Activated T-cell treated with anti-CD3 and anti-CD28 coated beads, Interleukin-2, amount 50 U/mL, for 72 hours (primary cell): ENCODE results near the gene HINT3. TPM values are rescaled to one million over a fixed set of nuclear protein-coding genes. Genes with fewer than 3 reads are reported as not detected.
"Not testable (repeated sequence)": the region's sequence is repeated elsewhere in the genome, so short reads cannot be mapped to it uniquely, and the experiment has no call there.

Experiments
- ATAC-seq, 2 donors: fragments of 150-1000 bp; cut with Tn5 transposase; replicated peaks in 1 of 2; 2 replicates each; pipeline ENCODE4 v1.10.0; 2021; ENCODE audit warnings: moderate library complexity in 2 of 2, mild to moderate bottlenecking in 1 of 2
- DNase-seq, 2 donors: peaks; one replicate each; pipeline ENCODE4 v3.0.0; 2021 to 2022; ENCODE audit warnings: mixed read lengths in 1 of 2
- H3K27ac Mint-ChIP-seq: one replicate; pipeline ENCODE4 v1.8.0; 2022; ENCODE audit warnings: mild to moderate bottlenecking, moderate library complexity, mixed read lengths
- H3K27me3 Mint-ChIP-seq: one replicate; pipeline ENCODE4 v1.8.0; 2022; ENCODE audit warnings: low read depth, mixed read lengths
- H3K36me3 Mint-ChIP-seq, 2 donors: one replicate each; pipeline ENCODE4 v1.8.0; 2022; ENCODE audit warnings: mixed read lengths in 2 of 2, mild to moderate bottlenecking in 1 of 2; ENCODE audit not compliant: insufficient read depth in 2 of 2
- H3K4me1 Mint-ChIP-seq: one replicate; pipeline ENCODE4 v1.8.0; 2022; ENCODE audit warnings: low read depth, mixed read lengths
- H3K4me3 Mint-ChIP-seq, 2 donors: one replicate each; pipeline ENCODE4 v1.8.0; 2022; ENCODE audit warnings: mild to moderate bottlenecking in 2 of 2, mixed read lengths in 2 of 2, moderate library complexity in 2 of 2
- H3K9me3 Mint-ChIP-seq, 2 donors: one replicate each; pipeline ENCODE4 v1.8.0; 2022; ENCODE audit warnings: mixed read lengths in 2 of 2
- total RNA-seq, 2 donors: library from RNA; stranded (reverse); gene quantifications; one replicate each; pipeline ENCODE4 v1.2.3, GENCODE V29; 2022

The HINT3 gene
- 10 to 100 TPM; 15.2 to 19.3 TPM for total RNA-seq

DNA sequence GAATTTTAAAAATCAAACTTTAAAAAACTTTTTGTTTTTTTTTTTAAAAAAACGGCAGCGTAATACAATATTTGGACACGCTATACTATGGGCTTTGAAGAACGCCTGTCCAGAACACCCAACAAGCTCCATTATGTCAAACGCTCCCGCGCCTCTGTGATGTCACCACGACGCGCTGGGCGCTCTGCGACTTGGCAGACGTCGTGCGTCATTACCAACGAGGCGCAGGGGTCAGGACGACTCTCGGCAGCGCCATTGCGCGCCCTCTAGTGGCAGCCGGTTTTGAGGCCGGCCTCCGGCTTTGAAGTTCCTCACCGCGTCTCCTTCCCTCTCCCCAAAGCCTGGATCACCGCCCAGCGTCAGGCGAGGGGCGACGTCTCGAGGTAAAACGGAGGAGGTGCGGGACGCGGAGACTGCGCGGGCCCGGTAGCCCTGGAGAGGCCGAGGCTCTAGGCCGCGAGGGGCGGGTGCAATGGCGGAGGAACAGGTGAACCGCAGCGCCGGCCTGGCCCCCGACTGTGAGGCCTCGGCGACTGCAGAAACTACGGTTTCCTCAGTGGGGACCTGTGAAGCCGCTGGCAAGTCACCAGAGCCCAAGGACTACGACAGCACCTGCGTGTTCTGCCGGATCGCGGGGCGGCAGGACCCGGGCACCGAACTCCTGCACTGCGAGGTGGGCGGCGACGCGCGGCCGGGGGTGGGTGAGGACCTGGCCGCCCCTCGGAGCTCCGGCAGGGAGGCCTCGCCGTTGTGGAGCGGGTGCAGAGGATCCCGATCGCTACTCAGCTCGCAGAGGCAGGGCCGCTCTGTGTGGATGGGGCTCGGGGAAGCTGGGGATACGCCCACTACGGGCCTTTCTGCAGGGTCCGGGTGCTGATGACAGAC is at the start of gene HINT3:
TSS of gene HINT3 (plus strand) at position 265 of the 885 bp plus-strand sequence. CDS start at position 473, 208 bp downstream.
- ATAC-seq (peak; percentile 91 to 92), DNase-seq (peak; percentile 98 to 99)
- H3K27ac Mint-ChIP-seq, result peak within 1 kb of the TSS; percentile 40
- H3K9me3 Mint-ChIP-seq, result no peaks in the 10 kb centered on the region
- H3K4me3 Mint-ChIP-seq, result peak within 1 kb of the TSS in 1 of 2 donors; percentile 64
- H3K4me1 Mint-ChIP-seq, result peaks cover 2% of the 10 kb centered on the region
- H3K27me3 Mint-ChIP-seq, result peaks cover 16% of the 10 kb centered on the region
- no peaks in the 10 kb centered on the region for H3K36me3 Mint-ChIP-seq

DNA sequence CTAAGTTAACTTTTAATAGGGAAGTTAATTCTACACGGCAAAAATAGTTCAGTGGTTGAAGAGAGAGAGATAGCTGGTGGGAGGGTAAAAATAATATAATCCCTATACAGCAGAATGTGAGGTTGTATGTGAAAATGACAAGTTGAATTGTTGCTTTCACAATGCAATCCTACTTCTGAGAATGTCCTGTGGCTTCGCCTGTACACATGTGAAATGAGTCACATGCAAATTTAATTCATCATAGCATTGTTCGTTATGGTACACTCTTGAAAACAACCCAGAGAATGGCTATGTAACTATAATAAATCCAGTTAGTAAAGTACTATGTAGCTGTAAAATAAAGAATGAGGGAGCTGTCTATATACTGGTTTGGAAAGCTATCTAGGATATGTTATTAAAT is 46.0 kb upstream of the HINT3 start:
- Mint-ChIP-seq H3K27me3 (no peaks in the 10 kb centered on the region), H3K4me3 (peak overlapping the region; percentile 59 to 94), H3K9me3 (peaks cover 0 to 2% of the 10 kb centered on the region in 2 donors), H3K27ac (peak overlapping the region; percentile 96), H3K36me3 (peaks cover 7 to 15% of the 10 kb centered on the region in 2 donors), H3K4me1 (peaks cover 33% of the 10 kb centered on the region)
- DNase-seq (peak in 1 of 2 donors; percentile 31), ATAC-seq (peak; percentile 96 to 97)

DNA sequence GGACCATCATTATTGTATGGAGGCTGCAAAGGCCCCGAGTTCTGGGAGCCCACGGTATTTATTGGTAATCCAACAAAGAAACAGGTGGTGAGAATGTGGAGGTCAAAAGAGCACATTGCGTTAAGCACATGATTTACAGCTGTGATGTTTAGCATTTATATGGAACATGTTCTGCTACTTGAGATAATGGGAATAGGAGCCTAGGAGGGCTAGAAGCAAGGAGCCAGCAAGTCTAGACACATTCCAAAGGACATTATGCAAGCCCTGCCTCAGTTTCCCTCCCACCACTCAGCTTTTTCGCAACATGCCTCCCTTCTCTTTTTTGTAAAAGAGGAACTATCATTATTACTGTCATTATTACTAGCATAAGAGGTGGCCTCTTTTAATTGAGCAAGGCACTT is 45.5 kb upstream of the HINT3 start:
- Mint-ChIP-seq H3K36me3 (peaks cover 8 to 15% of the 10 kb centered on the region in 2 donors), H3K4me1 (peaks cover 28% of the 10 kb centered on the region), H3K4me3 (peak overlapping the region; percentile 59 to 94), H3K27ac (peak overlapping the region; percentile 96)
- not testable (repeated sequence) for H3K27me3 Mint-ChIP-seq, ATAC-seq, DNase-seq, H3K9me3 Mint-ChIP-seq

- ATAC-seq, H3K27me3 Mint-ChIP-seq, H3K9me3 Mint-ChIP-seq, H3K4me3 Mint-ChIP-seq, DNase-seq: not testable (repeated sequence)
- Mint-ChIP-seq H3K36me3 (peaks cover 15 to 21% of the 10 kb centered on the region in 2 donors), H3K4me1 (peaks cover 25% of the 10 kb centered on the region), H3K27ac (peak overlapping the region; percentile 71)
These were observed 44.1 kb upstream of the HINT3 start for GRCh38 chr6:125912430-125912829.

DNA sequence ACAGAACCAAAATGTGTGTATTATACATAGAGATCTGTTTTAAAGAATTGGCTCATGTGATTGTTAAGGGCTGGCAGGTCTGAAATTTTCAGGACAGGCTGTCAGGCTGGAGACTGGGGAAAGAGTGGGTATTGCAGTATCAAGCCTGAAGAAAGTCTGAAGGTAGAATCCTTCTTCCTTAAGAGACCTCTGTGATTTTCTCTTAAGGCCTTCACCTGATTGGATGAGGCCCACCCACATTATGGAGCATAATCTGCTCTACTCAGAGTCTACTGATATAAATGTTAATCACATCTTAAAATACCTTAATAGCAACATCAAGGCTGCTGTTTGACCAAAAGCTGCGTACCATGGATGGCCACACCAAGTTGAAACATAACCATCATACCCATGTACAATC is 43.4 kb upstream of the HINT3 start:
- no peaks in the 10 kb centered on the region for H3K27me3 Mint-ChIP-seq
- no peak for ATAC-seq
- DNase-seq, result no peak
- H3K27ac Mint-ChIP-seq, result peak overlapping the region; percentile 78
- peaks cover 19 to 26% of the 10 kb centered on the region in 2 donors for H3K36me3 Mint-ChIP-seq
- no peak overlapping the region for H3K4me3 Mint-ChIP-seq
- H3K4me1 Mint-ChIP-seq, result peaks cover 32% of the 10 kb centered on the region
- H3K9me3 Mint-ChIP-seq, result peaks cover 0 to 2% of the 10 kb centered on the region in 2 donors

- peaks cover 39% of the 10 kb centered on the region for H3K4me1 Mint-ChIP-seq
- no peak overlapping the region for H3K4me3 Mint-ChIP-seq
- H3K9me3 Mint-ChIP-seq, result peaks cover 0 to 2% of the 10 kb centered on the region in 2 donors
- ATAC-seq (no peak), DNase-seq (no peak)
- H3K27me3 Mint-ChIP-seq, result no peaks in the 10 kb centered on the region
- H3K36me3 Mint-ChIP-seq, result peaks cover 19 to 27% of the 10 kb centered on the region in 2 donors
- no peak overlapping the region for H3K27ac Mint-ChIP-seq
These were observed 42.7 kb upstream of the HINT3 start for GRCh38 chr6:125913864-125914351.

GRCh38 chr6:125918230-125918629 is 38.3 kb upstream of the HINT3 start:
- ATAC-seq, result no peak
- H3K27ac Mint-ChIP-seq, result peak overlapping the region; percentile 95
- no peak for DNase-seq
- peak overlapping the region; percentile 80 to 94 for H3K4me3 Mint-ChIP-seq
- no peaks in the 10 kb centered on the region for H3K27me3 Mint-ChIP-seq
- peaks cover 28 to 38% of the 10 kb centered on the region in 2 donors for H3K36me3 Mint-ChIP-seq
- H3K9me3 Mint-ChIP-seq, result no peaks in the 10 kb centered on the region
- peaks cover 38% of the 10 kb centered on the region for H3K4me1 Mint-ChIP-seq

GRCh38 chr6:125918681-125919566 is 37.6 kb upstream of the HINT3 start:
- no peaks in the 10 kb centered on the region for H3K27me3 Mint-ChIP-seq
- ATAC-seq, result peak; percentile 92 to 94

GRCh38 chr6:125919618-125920017 is 37.0 kb upstream of the HINT3 start:
- peak overlapping the region; percentile 95 for H3K27ac Mint-ChIP-seq
- no peaks in the 10 kb centered on the region for H3K9me3 Mint-ChIP-seq
- peaks cover 47% of the 10 kb centered on the region for H3K4me1 Mint-ChIP-seq
- ATAC-seq, result no peak
- H3K27me3 Mint-ChIP-seq, result no peaks in the 10 kb centered on the region
- H3K36me3 Mint-ChIP-seq, result peaks cover 28 to 47% of the 10 kb centered on the region in 2 donors
- peak overlapping the region; percentile 80 to 94 for H3K4me3 Mint-ChIP-seq
- DNase-seq, result no peak

More at GRCh38 chr6:125918681-125919566, 37.6 kb upstream of the HINT3 start:
- H3K4me1 Mint-ChIP-seq, result peaks cover 45% of the 10 kb centered on the region
- peak overlapping the region; percentile 95 for H3K27ac Mint-ChIP-seq
- peak overlapping the region; percentile 80 to 94 for H3K4me3 Mint-ChIP-seq
- peak; percentile 48 to 62 for DNase-seq
- H3K36me3 Mint-ChIP-seq, result peaks cover 28 to 45% of the 10 kb centered on the region in 2 donors
- H3K9me3 Mint-ChIP-seq, result no peaks in the 10 kb centered on the region

DNA sequence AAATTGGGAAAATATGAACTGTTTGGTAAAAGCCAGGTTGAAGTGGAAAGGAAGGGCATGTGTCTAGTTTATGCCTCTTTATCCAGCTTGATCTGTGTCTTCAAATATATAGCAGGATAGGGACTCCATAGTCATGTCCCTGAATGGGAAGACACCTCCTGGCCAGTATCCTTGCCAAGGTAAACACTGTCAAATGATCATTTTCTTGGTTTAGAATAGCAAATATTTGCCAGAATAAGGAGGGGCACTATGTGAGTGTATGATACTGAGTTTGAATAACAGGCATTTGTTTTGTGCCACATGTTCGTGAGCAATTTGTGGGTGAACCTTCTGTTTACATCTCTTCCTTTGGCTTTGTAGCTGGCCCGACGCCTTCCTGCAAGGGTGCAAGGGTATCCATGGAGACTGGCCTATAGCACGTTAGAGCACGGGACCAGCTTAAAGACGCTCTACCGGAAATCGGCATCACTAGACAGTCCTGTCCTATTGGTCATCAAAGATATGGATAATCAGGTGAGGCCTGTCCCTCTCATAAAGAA is 34.2 kb upstream of the HINT3 start:
- DNase-seq (no peak), ATAC-seq (no peak)
- Mint-ChIP-seq H3K36me3 (peaks cover 19 to 43% of the 10 kb centered on the region in 2 donors), H3K4me3 (peak overlapping the region in 1 of 2 donors; percentile 19), H3K4me1 (peaks cover 56% of the 10 kb centered on the region), H3K27ac (no peak overlapping the region), H3K9me3 (no peaks in the 10 kb centered on the region), H3K27me3 (no peaks in the 10 kb centered on the region)

GRCh38 chr6:125923366-125923877 is 33.1 kb upstream of the HINT3 start:
- peak overlapping the region; percentile 78 for H3K27ac Mint-ChIP-seq
- DNase-seq, result no peak
- H3K36me3 Mint-ChIP-seq, result peaks cover 19 to 47% of the 10 kb centered on the region in 2 donors
- no peak for ATAC-seq
- peak overlapping the region in 1 of 2 donors; percentile 9 for H3K4me3 Mint-ChIP-seq
- no peaks in the 10 kb centered on the region for H3K27me3 Mint-ChIP-seq
- H3K9me3 Mint-ChIP-seq, result no peaks in the 10 kb centered on the region
- H3K4me1 Mint-ChIP-seq, result peaks cover 46% of the 10 kb centered on the region

DNA sequence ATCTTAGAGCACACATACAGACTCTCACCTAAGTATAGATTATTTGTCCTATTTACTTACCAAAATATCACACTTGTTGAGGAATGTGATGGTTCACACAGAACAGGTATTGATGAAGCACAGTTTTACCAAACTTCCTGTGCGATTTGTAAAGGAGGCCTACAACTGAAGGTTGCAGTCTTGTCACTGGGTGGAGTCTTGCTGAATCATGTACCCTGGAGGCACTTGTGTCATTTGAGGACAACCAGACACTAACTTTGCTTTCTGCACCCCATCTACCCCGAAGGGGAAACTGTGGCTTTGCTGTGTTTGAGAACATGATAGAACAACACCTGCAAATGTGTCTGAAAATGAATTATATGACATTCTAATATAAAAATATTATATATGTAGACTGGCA is 32.4 kb upstream of the HINT3 start:
- Mint-ChIP-seq H3K27me3 (no peaks in the 10 kb centered on the region), H3K4me3 (no peak overlapping the region), H3K36me3 (peaks cover 17 to 45% of the 10 kb centered on the region in 2 donors), H3K27ac (peak overlapping the region; percentile 78), H3K9me3 (no peaks in the 10 kb centered on the region), H3K4me1 (peaks cover 38% of the 10 kb centered on the region)
- peak; percentile 43 to 68 for ATAC-seq
- peak in 1 of 2 donors; percentile 15 for DNase-seq
